ENCODE measurements around the gene F13A1.

Gene F13A1

GRCh38 chr6:6169141-6169540, 151.3 kb downstream of the F13A1 start:
- no peak for TF ChIP-seq OSR1 (CRISPR knock-in tag; IDR thresholded peaks at IDR 0.05)
- no peak for TF ChIP-seq SNAI2 (CRISPR knock-in tag; IDR thresholded peaks at IDR 0.05)
- TF ChIP-seq PATZ1 (CRISPR knock-in tag; IDR thresholded peaks at IDR 0.05; ENCODE audit: borderline replicate concordance), result no peak
- TF ChIP-seq ZNF565 (CRISPR knock-in tag; conservative IDR thresholded peaks at IDR 0.05; ENCODE audit: low read depth), result no peak
- TF ChIP-seq CSDC2 (CRISPR knock-in tag; IDR thresholded peaks at IDR 0.05), result no peak
- no peak for TF ChIP-seq ISL1 (CRISPR knock-in tag; IDR thresholded peaks at IDR 0.05)
- TF ChIP-seq RARB (CRISPR knock-in tag; IDR thresholded peaks at IDR 0.05), result no peak
- no peak for TF ChIP-seq GLIS3 (CRISPR knock-in tag; IDR thresholded peaks at IDR 0.05)
- no peak for ATAC-seq

- no peak for TF ChIP-seq OSR1 (CRISPR knock-in tag; IDR thresholded peaks at IDR 0.05)
- no peak for TF ChIP-seq ZC3H10 (CRISPR knock-in tag; IDR thresholded peaks at IDR 0.05)
- TF ChIP-seq ZFP3 (CRISPR knock-in tag; IDR thresholded peaks at IDR 0.05), result no peak
- TF ChIP-seq BACH2 (CRISPR knock-in tag; IDR thresholded peaks at IDR 0.05; ENCODE audit: borderline replicate concordance), result no peak
- TF ChIP-seq PPARA (CRISPR knock-in tag; IDR thresholded peaks at IDR 0.05; ENCODE audit: borderline replicate concordance), result no peak
- ATAC-seq, result no peak
Observed at GRCh38 chr6:6166064-6166463, 154.4 kb downstream of the F13A1 start.

GRCh38 chr6:6164367-6164766, 156.1 kb downstream of the F13A1 start:
- ATAC-seq, result no peak
- no peak for TF ChIP-seq ZC3H10 (CRISPR knock-in tag; IDR thresholded peaks at IDR 0.05)
- no peak for TF ChIP-seq PATZ1 (CRISPR knock-in tag; IDR thresholded peaks at IDR 0.05; ENCODE audit: borderline replicate concordance)
- no peak for TF ChIP-seq RARB (CRISPR knock-in tag; IDR thresholded peaks at IDR 0.05)
- TF ChIP-seq CREB5 (CRISPR knock-in tag; IDR thresholded peaks at IDR 0.05; ENCODE audit: low read depth), result no peak
- no peak for TF ChIP-seq ZFP3 (CRISPR knock-in tag; IDR thresholded peaks at IDR 0.05)
- no peak for TF ChIP-seq TSHZ2 (CRISPR knock-in tag; IDR thresholded peaks at IDR 0.05)
- TF ChIP-seq POU6F1 (CRISPR knock-in tag; IDR thresholded peaks at IDR 0.05; ENCODE audit: borderline replicate concordance, low read depth), result no peak
- TF ChIP-seq TCF4 (CRISPR knock-in tag; IDR thresholded peaks at IDR 0.05; ENCODE audit: borderline replicate concordance), result no peak
- TF ChIP-seq ZNF565 (CRISPR knock-in tag; conservative IDR thresholded peaks at IDR 0.05; ENCODE audit: low read depth), result no peak

- TF ChIP-seq BACH2 (CRISPR knock-in tag; IDR thresholded peaks at IDR 0.05; ENCODE audit: borderline replicate concordance) (no peak), TSHZ2 (CRISPR knock-in tag; IDR thresholded peaks at IDR 0.05) (no peak), ZNF8 (CRISPR knock-in tag; IDR thresholded peaks at IDR 0.05) (no peak), TOX (CRISPR knock-in tag; IDR thresholded peaks at IDR 0.05; ENCODE audit: borderline replicate concordance) (no peak)
Observed at GRCh38 chr6:6154335-6154734, 166.1 kb downstream of the F13A1 start.

More at GRCh38 chr6:6154335-6154734, 166.1 kb downstream of the F13A1 start:
- ATAC-seq, result no peak

All from SK-N-SH treated with all-trans-retinoic acid at 6 μM for 48 hours (cell line).